NK-92 (cell line): ENCODE data around the gene ISCA1.

Experiments used
- DNase-seq: peaks from one replicate; lab custom pipeline; 2025; ENCODE audit not compliant: unreplicated experiment; lab: John Stamatoyannopoulos, UW

Gene ISCA1

GRCh38 chr9:86238861-86239770, 43.2 kb downstream of the ISCA1 start:
- DNase-seq: no peak

- no peak for DNase-seq
These were observed 51.5 kb downstream of the ISCA1 start for GRCh38 chr9:86230858-86231257.

- DNase-seq: no peak
These were observed 59.7 kb downstream of the ISCA1 start for GRCh38 chr9:86222667-86223066.

GRCh38 chr9:86219606-86220005, 62.7 kb downstream of the ISCA1 start:
- DNase-seq: no peak

- no peak for DNase-seq
These were observed 65.1 kb downstream of the ISCA1 start for GRCh38 chr9:86217076-86217755.
